GM12878 (cell line): ENCODE measurements around the gene LSMEM2. TPM values are rescaled to one million over a fixed set of nuclear protein-coding genes. Genes with fewer than 3 reads are reported as not detected.

Experiments used
- ATAC-seq: fragments of 200-7000 bp; cut with Tn5 transposase; 3 replicates; pipeline ENCODE4 v1.9.1; 2020; ENCODE audit warnings: mild to moderate bottlenecking, moderate library complexity
- BruUV-seq: library from RNA; stranded (reverse); fragments of 400-500 nt; replicated peaks from 2 replicates; lab custom pipeline; 2021; lab: Mats Ljungman, UMichigan
- CTCF ChIA-PET: fragments of 300-600 bp; sonication (Branson Sonifier 250); formaldehyde crosslinking; extraction: SDS; loops from one replicate; lab custom pipeline; 2021; ENCODE audit warnings: inconsistent platforms; lab: Yijun Ruan, JAX
- POLR2A ChIA-PET: fragments of 350-600 bp; formaldehyde crosslinking; extraction: SDS; loops from one replicate; lab custom pipeline; 2021; ENCODE audit warnings: inconsistent platforms; lab: Charles Lee
- RAD21 ChIA-PET: fragments of 300-600 bp; sonication (Branson Sonifier 250); formaldehyde crosslinking; loops from one replicate; lab custom pipeline; 2023; ENCODE audit warnings: antibody characterized with exemption; ENCODE audit not compliant: unreplicated experiment; lab: Charles Lee
- SMC1A ChIA-PET: fragments of 300-600 bp; sonication (Branson Sonifier 250); formaldehyde crosslinking; loops from one replicate; lab custom pipeline; 2023; ENCODE audit not compliant: unreplicated experiment, uncharacterized antibody; lab: Charles Lee
- DNase-seq: peaks from one replicate; pipeline ENCODE4 v3.0.0-alpha.2; 2011; ENCODE audit warnings: low read depth, low spot score
- FAIRE-seq: peaks from 3 replicates; lab custom pipeline; 2011; peaks lifted over from hg19 to GRCh38; lab: Jason Lieb, UNC
- H2AFZ ChIP-seq: 2 replicates; pipeline ENCODE4 v1.6.0; 2011; ENCODE audit warnings: low read depth, low read length, control low read depth; ENCODE audit not compliant: control insufficient read depth
- H3K27ac ChIP-seq: 2 replicates; pipeline ENCODE4 v1.5.1; 2011; ENCODE audit warnings: control low read depth; ENCODE audit not compliant: control insufficient read depth, insufficient read depth
- H3K27me3 ChIP-seq, 2 experiments: replicated peaks in 1 of 2; 2 replicates each; pipeline versions ENCODE4 v1.6.0 to v1.6.1; 2011; ENCODE audit warnings: low read length in 1 of 2; ENCODE audit not compliant: control insufficient read depth in 2 of 2, insufficient read depth in 2 of 2
- H3K36me3 ChIP-seq, 2 experiments: 2 replicates each; pipeline ENCODE4 v1.5.1; 2011; ENCODE audit warnings: low read length in 1 of 2; ENCODE audit not compliant: control insufficient read depth in 2 of 2, insufficient read depth in 2 of 2
- H3K4me1 ChIP-seq: 2 replicates; pipeline ENCODE4 v1.6.1; 2011; ENCODE audit warnings: mild to moderate bottlenecking, low read length, moderate library complexity, mixed read lengths; ENCODE audit not compliant: control insufficient read depth, insufficient read depth
- H3K4me2 ChIP-seq: 2 replicates; pipeline ENCODE4 v1.6.0; 2011; ENCODE audit warnings: control low read depth; ENCODE audit not compliant: control insufficient read depth, insufficient read depth
- H3K4me3 ChIP-seq: fragments of 200-600 bp; sonication (generic); 2 replicates; pipeline ENCODE4 v1.5.1; 2016
- H3K79me2 ChIP-seq: 2 replicates; pipeline ENCODE4 v1.6.0; 2011; ENCODE audit warnings: low read length; ENCODE audit not compliant: control insufficient read depth, insufficient read depth
- H3K9ac ChIP-seq: 2 replicates; pipeline ENCODE4 v1.8.0; 2011; ENCODE audit warnings: low read length, control low read depth, mixed read lengths; ENCODE audit not compliant: control insufficient read depth, insufficient read depth
- H3K9me3 ChIP-seq: replicated peaks from 3 replicates; pipeline ENCODE4 v1.5.1; 2011; ENCODE audit warnings: mild to moderate bottlenecking, low read length; ENCODE audit not compliant: control insufficient read depth, insufficient read depth
- H4K20me1 ChIP-seq: 2 replicates; pipeline ENCODE4 v1.6.0; 2011; ENCODE audit not compliant: control insufficient read depth, insufficient read depth
- ASH2L ChIP-seq: fragments of 300-600, 200-600 bp; sonication (generic); IDR thresholded peaks from 2 replicates; pipeline ENCODE4 v1.6.1; 2017; ENCODE audit warnings: low read depth, mild to moderate bottlenecking, borderline replicate concordance
- BHLHE40 ChIP-seq, 2 experiments: fragments of 450-650 bp in 1 of 2; IDR thresholded peaks; 2 replicates each; pipeline ENCODE4 v1.6.1; 2011 to 2017; ENCODE audit warnings: low read depth in 2 of 2, borderline replicate concordance in 1 of 2, improper control_type of control experiment in 1 of 2, low read length in 1 of 2, mild to moderate bottlenecking in 1 of 2
- CBFB ChIP-seq: IDR thresholded peaks from 2 replicates; pipeline ENCODE4 v1.6.1; 2016; ENCODE audit warnings: antibody characterized with exemption, low read depth
- CREB1 ChIP-seq: IDR thresholded peaks from 2 replicates; pipeline ENCODE4 v1.6.1; 2012; ENCODE audit warnings: low read depth, mild to moderate bottlenecking, inconsistent platforms
- IKZF1 ChIP-seq: fragments of 450-650 bp; conservative IDR thresholded peaks from 2 replicates; pipeline ENCODE4 v1.6.1; 2017; ENCODE audit warnings: antibody characterized with exemption, mild to moderate bottlenecking
- JUNB ChIP-seq: IDR thresholded peaks from 2 replicates; pipeline ENCODE4 v1.6.1; 2016; ENCODE audit warnings: antibody characterized with exemption, mild to moderate bottlenecking
- MAX ChIP-seq: IDR thresholded peaks from 2 replicates; pipeline ENCODE4 v1.6.1; 2012; ENCODE audit warnings: low read depth, low read length, improper control_type of control experiment
- SIN3A ChIP-seq: IDR thresholded peaks from 2 replicates; pipeline ENCODE4 v1.6.1; 2012; ENCODE audit warnings: low read depth, low read length, improper control_type of control experiment
- SMC3 ChIP-seq: IDR thresholded peaks from 2 replicates; pipeline ENCODE4 v1.6.1; 2011; ENCODE audit warnings: low read length, improper control_type of control experiment, borderline replicate concordance
- USF1 ChIP-seq: IDR thresholded peaks from 2 replicates; pipeline ENCODE4 v1.6.1; 2011; ENCODE audit warnings: borderline replicate concordance, low read depth, mild to moderate bottlenecking, moderate library complexity, mixed read lengths, low read length; ENCODE audit not compliant: insufficient read depth; ENCODE audit errors: extremely low read length
- ZNF207 ChIP-seq: fragments of 450-650 bp; IDR thresholded peaks from 2 replicates; pipeline ENCODE4 v1.6.1; 2014; ENCODE audit warnings: antibody characterized with exemption, mild to moderate bottlenecking, borderline replicate concordance
- WGBS: methylation state at CpG from one replicate; pipeline ENCODE4 v1.1.6; 2016; ENCODE audit warnings: low lambda C conversion rate; ENCODE audit not compliant: insufficient replicate concordance, insufficient coverage; ENCODE audit errors: missing lambda C conversion rate; 5-methylcytosine and 5-hydroxymethylcytosine counted together
- in situ Hi-C: fragments of 300-500 bp; cut with MboI; formaldehyde crosslinking; loops from 9 replicates; pipeline ENCODE4 v1.14.3; 2018; ENCODE audit warnings: mixed read lengths
- intact Hi-C: fragments of 100-400 bp; cut with micrococcal nuclease; formaldehyde crosslinking; loops from one replicate; pipeline ENCODE4 v1.14.2; 2022; ENCODE audit not compliant: unreplicated experiment
- polyA plus RNA-seq, 11 experiments: library from polyadenylated mRNA; depleted of rRNA in 4 of 11; unstranded in 6 of 11; stranded (reverse) in 5 of 11; fragments of >200 nt; fragmentation: Nextera tagmentation in 4 of 11; fragmentation: Illumina TruSeq in 1 of 11; extraction: Ambion mirVana in 4 of 11; extraction: Trizol in 1 of 11; gene quantifications; 1 replicate in 1 of 11; 2 replicates in 10 of 11; pipeline versions ENCODE4 v1.2.1 to v1.2.3, GENCODE V29; 2011 to 2016; ENCODE audit warnings: inconsistent platforms in 2 of 11, missing spikeins in 2 of 11, low read depth in 1 of 11
- total RNA-seq, 4 experiments: library from RNA; depleted of rRNA in 3 of 4; stranded (reverse); fragments of >200 nt in 3 of 4; fragmentation: Illumina TruSeq in 1 of 4; extraction: Trizol in 1 of 4; gene quantifications; 2 replicates each; pipeline versions ENCODE4 v1.2.1 to v1.2.3, GENCODE V29; 2013 to 2021

LSMEM2 gene
- total and polyA plus RNA-seq, 10 of the 15 experiments (the other 5 are each of a cell fraction or from before 2014, with no cell fraction given): 0.17 TPM; not detected in 9

GRCh38 chr3:50327129-50327528, 48.2 kb downstream of the LSMEM2 start:
- no peak overlapping the region for H2AFZ ChIP-seq
- H4K20me1 ChIP-seq: no peaks in the 10 kb centered on the region
- H3K4me2 ChIP-seq: peak overlapping the region; percentile 93
- H3K4me3 ChIP-seq: peak overlapping the region; percentile 90
- H3K79me2 ChIP-seq: peaks cover 14% of the 10 kb centered on the region
- no TSS peak for BruUV-seq
- intact Hi-C loops: no loop called here
- peak overlapping the region; percentile 98 for H3K9ac ChIP-seq
- H3K4me1 ChIP-seq: peaks cover 5% of the 10 kb centered on the region
- H3K9me3 ChIP-seq: no peaks in the 10 kb centered on the region
- ChIA-PET RAD21 (interaction anchor here (1.4 to 3.4 kb wide), 3 partner anchors 10 to 28 kb away, joined by 3 to 21 read pairs (median 8); partner anchors contain the start of genes HYAL3 and NAA80), CTCF (interaction anchor here (1.0 to 2.0 kb wide), 5 partner anchors 9 to 80 kb away, joined by 3 to 12 read pairs (median 5); partner anchors contain the start of genes HYAL3 and NAA80), POLR2A (interaction anchor here (0.6 to 3.0 kb wide), 4 partner anchors 11 to 47 kb away, joined by 7 to 58 read pairs (median 13); partner anchors contain the start of genes CYB561D2, HYAL3, NAA80 and NPRL2), SMC1A (interaction anchor here (1.1 to 1.9 kb wide), 3 partner anchors 10 to 28 kb away, joined by 3 to 20 read pairs (median 4); partner anchors contain the start of genes HYAL3 and NAA80)
- no peak for TF ChIP-seq BHLHE40 (IDR thresholded peaks at IDR 0.05; ENCODE audit: borderline replicate concordance in 1 of 2, low read depth in 2 of 2, low read length in 1 of 2)
- no peak for TF ChIP-seq USF1
- no peak for TF ChIP-seq SMC3
- no peak for TF ChIP-seq ZNF207
- no peak for TF ChIP-seq MAX
- no peak for TF ChIP-seq ASH2L
- no peak for TF ChIP-seq IKZF1
- no peak for TF ChIP-seq CREB1
- no peak for TF ChIP-seq JUNB
- no peak for TF ChIP-seq CBFB
- TF ChIP-seq SIN3A: no peak
- H3K27ac ChIP-seq: peak overlapping the region; percentile 69; the same call in 1 of the 2 replicates
- no peak for ATAC-seq
- peaks cover 16 to 25% of the 10 kb centered on the region in 2 experiments for H3K36me3 ChIP-seq
- DNase-seq: no peak
- in situ Hi-C loops: no loop called here
- 57% methylated on average over 4 of the region's 4 CpGs for WGBS
- H3K27me3 ChIP-seq: no peaks in the 10 kb centered on the region
- no peak for FAIRE-seq
